ENCODE data around the gene APRT.

DNA sequence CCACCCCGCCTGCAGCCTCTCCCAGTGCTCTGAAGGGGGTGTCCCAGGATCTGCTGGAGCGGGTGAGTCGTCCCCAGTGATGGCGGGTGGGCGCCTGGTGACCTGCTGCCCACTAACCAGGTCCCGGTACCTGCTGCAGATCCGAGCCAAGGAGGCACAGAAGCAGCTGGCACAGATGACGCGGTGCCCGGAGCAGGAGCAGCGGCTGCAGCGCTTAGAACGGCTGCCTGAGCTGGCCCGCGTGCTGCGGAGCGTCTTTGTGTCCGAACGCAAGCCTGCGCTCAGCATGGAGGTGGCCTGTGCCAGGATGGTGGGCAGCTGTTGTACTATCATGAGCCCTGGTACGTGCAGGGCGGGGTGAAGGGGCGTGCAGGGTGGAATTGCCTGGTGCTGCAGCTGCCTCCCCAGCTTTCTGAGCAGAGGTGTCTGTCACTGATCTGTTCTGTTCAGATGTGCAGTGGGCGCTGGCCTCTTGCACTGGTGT lies 4.5 kb downstream of the APRT start:
- no peak for TF ChIP-seq RCOR1 (IDR thresholded peaks at IDR 0.05; ENCODE audit: insufficient replicate concordance, low read length)
- TF ChIP-seq, protein P1, sequence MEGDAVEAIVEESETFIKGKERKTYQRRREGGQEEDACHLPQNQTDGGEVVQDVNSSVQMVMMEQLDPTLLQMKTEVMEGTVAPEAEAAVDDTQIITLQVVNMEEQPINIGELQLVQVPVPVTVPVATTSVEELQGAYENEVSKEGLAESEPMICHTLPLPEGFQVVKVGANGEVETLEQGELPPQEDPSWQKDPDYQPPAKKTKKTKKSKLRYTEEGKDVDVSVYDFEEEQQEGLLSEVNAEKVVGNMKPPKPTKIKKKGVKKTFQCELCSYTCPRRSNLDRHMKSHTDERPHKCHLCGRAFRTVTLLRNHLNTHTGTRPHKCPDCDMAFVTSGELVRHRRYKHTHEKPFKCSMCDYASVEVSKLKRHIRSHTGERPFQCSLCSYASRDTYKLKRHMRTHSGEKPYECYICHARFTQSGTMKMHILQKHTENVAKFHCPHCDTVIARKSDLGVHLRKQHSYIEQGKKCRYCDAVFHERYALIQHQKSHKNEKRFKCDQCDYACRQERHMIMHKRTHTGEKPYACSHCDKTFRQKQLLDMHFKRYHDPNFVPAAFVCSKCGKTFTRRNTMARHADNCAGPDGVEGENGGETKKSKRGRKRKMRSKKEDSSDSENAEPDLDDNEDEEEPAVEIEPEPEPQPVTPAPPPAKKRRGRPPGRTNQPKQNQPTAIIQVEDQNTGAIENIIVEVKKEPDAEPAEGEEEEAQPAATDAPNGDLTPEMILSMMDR (conservative IDR thresholded peaks at IDR 0.05; ENCODE audit: low read depth, low read length): no peak
- no peak for TF ChIP-seq POLR2A (IDR thresholded peaks at IDR 0.05; ENCODE audit: low read depth, low read length)
- TF ChIP-seq BHLHE40 (IDR thresholded peaks at IDR 0.05; ENCODE audit: low read depth, low read length): no peak

All from IMR-90 (cell line).